ENCODE measurements around the gene ORAI3.

ORAI3 gene

DNA sequence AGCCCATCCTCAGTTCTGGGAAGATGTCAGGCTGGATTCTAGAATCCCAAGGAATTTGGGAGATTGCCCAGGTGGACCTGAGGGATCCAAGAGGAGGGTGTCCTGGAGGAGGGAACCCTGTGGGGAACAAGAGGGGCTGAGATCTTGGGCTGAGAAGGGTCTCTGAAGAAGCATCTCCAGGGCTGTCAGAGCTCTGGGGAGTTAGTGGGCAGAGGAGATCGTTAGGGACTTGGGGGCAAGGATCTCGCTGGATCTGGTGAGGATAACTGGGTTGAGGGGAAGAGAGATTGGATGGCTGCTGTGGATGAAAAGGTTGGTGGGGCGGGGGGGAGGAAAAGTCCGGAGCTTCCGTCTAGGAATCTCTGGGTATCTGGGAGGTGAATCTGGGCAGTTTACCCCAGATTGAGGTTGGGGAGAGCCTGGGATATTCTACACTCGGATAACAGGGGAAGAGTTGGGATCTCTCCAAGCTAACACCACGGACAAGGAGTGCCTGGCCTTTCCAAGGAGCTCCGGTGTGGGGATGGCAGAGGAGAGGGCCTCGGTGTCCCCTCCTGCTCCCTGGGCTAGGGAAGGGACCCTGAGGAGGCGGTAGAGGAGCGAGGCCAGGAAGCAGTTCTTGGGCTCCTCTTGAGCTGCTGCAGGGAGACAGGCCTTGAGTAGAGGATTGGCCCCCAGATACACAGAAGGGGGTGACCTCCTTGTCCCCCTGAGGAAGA is 23.8 kb upstream of the ORAI3 start:
- no peak for DNase-seq (ENCODE audit: extremely low read depth, insufficient read length)
- H3K36me3 ChIP-seq (ENCODE audit: control insufficient read depth, insufficient read depth, low read length) = peaks cover 6% of the 10 kb centered on the region
- peak overlapping the region; percentile 78 for H3K4me3 ChIP-seq (replicated peaks; ENCODE audit: low read depth, low read length)
- TF ChIP-seq, protein P1, sequence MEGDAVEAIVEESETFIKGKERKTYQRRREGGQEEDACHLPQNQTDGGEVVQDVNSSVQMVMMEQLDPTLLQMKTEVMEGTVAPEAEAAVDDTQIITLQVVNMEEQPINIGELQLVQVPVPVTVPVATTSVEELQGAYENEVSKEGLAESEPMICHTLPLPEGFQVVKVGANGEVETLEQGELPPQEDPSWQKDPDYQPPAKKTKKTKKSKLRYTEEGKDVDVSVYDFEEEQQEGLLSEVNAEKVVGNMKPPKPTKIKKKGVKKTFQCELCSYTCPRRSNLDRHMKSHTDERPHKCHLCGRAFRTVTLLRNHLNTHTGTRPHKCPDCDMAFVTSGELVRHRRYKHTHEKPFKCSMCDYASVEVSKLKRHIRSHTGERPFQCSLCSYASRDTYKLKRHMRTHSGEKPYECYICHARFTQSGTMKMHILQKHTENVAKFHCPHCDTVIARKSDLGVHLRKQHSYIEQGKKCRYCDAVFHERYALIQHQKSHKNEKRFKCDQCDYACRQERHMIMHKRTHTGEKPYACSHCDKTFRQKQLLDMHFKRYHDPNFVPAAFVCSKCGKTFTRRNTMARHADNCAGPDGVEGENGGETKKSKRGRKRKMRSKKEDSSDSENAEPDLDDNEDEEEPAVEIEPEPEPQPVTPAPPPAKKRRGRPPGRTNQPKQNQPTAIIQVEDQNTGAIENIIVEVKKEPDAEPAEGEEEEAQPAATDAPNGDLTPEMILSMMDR (IDR thresholded peaks at IDR 0.05; ENCODE audit: insufficient read depth, low read length, poor library complexity, severe bottlenecking) = no peak
- no peaks in the 10 kb centered on the region for H3K27me3 ChIP-seq (replicated peaks; ENCODE audit: control insufficient read depth, insufficient read depth, low read length)

DNA sequence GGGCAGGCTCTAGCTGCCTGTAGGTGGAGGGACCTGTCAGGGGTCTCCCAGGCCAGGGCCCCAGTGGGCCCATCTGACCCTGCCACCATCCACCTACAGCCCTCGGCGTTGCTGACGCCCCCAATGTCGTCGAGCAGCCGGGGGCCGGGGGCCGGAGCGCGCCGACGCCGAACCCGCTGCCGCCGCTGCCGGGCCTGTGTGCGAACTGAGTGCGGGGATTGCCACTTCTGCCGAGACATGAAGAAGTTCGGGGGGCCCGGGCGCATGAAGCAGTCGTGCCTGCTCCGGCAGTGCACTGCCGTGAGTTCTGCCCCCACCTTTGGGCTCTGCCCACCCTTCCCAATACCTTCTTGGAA is 23.3 kb upstream of the ORAI3 start:
- Histone ChIP-seq H3K4me3 (replicated peaks; ENCODE audit: low read depth, low read length) (no peak overlapping the region), H3K27me3 (replicated peaks; ENCODE audit: control insufficient read depth, insufficient read depth, low read length) (no peaks in the 10 kb centered on the region), H3K36me3 (ENCODE audit: control insufficient read depth, insufficient read depth, low read length) (peaks cover 9% of the 10 kb centered on the region)
- TF ChIP-seq, protein P1 (IDR thresholded peaks at IDR 0.05; ENCODE audit: insufficient read depth, low read length, poor library complexity, severe bottlenecking) = no peak
- no peak for DNase-seq (ENCODE audit: extremely low read depth, insufficient read length)

DNA sequence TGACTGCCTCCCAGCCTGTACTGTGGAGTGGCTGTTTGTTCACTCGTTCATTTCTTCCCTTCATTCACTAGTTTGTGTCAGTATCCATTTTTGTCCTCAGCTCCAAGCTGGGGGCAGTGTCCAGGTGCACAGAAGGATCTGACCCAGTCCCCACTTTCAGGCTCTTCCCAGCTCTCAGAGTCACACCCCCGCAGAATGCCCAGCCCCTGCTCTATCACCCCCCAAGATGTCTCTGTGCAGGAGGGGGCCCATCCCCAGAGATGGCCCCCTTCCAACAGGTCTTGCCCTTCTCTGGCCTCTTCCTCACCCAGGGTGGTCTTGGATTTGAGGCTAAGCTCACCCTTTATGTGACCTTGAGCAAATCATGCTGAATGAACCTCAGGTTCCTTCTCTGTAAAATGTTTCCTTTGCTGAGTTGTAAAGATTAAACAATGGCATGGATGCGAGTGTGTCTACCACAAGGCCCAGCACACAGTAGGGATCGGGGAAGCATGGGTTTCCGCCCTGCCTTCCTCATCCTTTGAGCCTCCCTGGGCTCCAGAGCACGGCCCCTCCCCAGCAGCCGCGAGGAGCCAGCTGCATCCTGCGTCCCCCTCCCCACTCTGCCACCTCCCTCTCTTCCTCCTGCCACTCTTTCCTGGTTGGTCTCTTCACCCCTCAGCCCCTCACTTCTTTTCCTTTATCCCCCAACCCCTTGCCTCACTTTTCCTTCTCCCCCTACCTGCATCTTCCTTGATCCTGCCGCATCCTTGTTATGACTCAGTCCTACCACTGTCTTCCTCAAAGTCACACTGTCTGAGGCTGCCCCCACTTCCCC is 22.7 kb upstream of the ORAI3 start:
- peaks cover 14% of the 10 kb centered on the region for H3K36me3 ChIP-seq (ENCODE audit: control insufficient read depth, insufficient read depth, low read length)
- no peak for DNase-seq (ENCODE audit: extremely low read depth, insufficient read length)
- TF ChIP-seq, protein P1 (IDR thresholded peaks at IDR 0.05; ENCODE audit: insufficient read depth, low read length, poor library complexity, severe bottlenecking) = no peak
- no peaks in the 10 kb centered on the region for H3K27me3 ChIP-seq (replicated peaks; ENCODE audit: control insufficient read depth, insufficient read depth, low read length)
- H3K4me3 ChIP-seq (replicated peaks; ENCODE audit: low read depth, low read length) = no peak overlapping the region

DNA sequence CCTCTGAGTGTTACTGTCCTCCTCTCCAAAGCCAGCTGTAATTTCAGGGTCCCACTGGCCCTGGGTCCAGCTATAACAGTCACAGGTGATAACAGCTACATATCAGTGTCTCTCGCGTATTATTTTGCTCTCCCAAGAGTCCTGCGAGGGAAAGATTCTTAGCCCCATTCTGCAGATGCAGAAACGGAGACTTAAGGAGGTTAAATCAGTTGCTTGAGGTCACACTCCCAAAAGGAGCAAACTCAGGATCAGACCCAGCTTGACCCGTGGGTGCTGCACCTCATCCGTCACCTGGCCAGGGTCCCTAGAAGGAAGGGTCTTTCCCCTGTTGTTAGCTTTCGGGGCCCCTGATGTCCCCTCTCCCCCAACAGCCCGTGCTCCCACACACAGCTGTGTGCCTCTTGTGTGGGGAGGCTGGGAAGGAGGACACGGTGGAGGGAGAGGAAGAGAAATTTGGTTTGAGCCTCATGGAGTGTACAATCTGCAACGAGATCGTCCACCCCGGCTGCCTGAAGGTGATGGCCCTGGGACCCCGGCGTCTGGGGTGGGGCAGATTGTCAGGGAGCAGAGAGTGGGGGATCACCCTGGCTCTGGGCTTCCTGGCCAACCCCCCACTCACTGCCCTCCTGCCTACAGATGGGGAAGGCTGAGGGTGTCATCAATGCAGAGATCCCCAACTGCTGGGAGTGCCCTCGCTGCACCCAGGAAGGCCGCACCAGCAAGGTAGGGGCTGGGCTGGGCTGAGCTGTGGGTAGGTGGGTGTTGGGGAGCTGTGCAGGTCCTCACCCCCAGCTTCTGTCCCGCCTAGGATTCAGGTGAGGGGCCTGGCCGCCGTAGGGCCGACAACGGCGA is 21.7 kb upstream of the ORAI3 start:
- no peak for DNase-seq (ENCODE audit: extremely low read depth, insufficient read length)
- TF ChIP-seq, protein P1 (IDR thresholded peaks at IDR 0.05; ENCODE audit: insufficient read depth, low read length, poor library complexity, severe bottlenecking) = no peak
- H3K36me3 ChIP-seq (ENCODE audit: control insufficient read depth, insufficient read depth, low read length) = peaks cover 18% of the 10 kb centered on the region

DNA sequence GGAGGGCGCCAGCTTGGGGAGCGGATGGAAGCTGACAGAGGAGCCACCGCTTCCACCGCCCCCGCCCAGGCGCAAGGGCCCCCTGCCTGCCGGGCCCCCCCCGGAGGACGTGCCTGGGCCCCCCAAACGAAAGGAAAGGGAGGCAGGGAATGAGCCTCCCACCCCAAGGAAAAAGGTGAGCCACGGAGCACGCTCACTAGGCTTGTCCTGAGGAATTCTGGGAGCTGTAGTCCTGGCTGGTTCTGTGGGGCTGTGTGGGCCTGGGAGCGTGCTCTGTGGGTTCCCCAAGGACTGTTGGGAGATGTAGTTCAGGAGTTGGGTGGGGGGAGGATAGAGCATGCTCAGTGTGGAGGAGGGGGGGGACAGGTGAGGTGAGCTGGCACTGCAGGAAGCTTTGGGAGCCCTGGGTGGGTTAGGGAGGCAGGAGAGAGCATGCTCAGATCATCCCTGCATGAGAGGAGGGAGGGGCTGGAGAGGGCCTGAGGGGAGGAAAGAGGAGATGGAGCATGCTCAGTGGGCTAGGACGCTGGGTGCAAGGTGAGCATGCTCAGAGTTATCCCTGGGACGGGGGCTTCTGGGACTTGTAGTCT is 21.0 kb upstream of the ORAI3 start:
- peak; percentile 60 for DNase-seq (ENCODE audit: extremely low read depth, insufficient read length)
- Histone ChIP-seq H3K36me3 (ENCODE audit: control insufficient read depth, insufficient read depth, low read length) (peaks cover 20% of the 10 kb centered on the region), H3K27me3 (replicated peaks; ENCODE audit: control insufficient read depth, insufficient read depth, low read length) (no peaks in the 10 kb centered on the region), H3K4me3 (replicated peaks; ENCODE audit: low read depth, low read length) (no peak overlapping the region)
- TF ChIP-seq, protein P1 (IDR thresholded peaks at IDR 0.05; ENCODE audit: insufficient read depth, low read length, poor library complexity, severe bottlenecking) = no peak

More for the DNA sequence above, 21.7 kb upstream of the ORAI3 start:
- H3K4me3 ChIP-seq (replicated peaks; ENCODE audit: low read depth, low read length) = no peak overlapping the region
- no peaks in the 10 kb centered on the region for H3K27me3 ChIP-seq (replicated peaks; ENCODE audit: control insufficient read depth, insufficient read depth, low read length)

Measured in GM06990 (cell line).